GM18519 (cell line): ENCODE results near the gene UGCG.

ENCODE experiments used
- ATAC-seq: cut with Tn5 transposase; IDR thresholded peaks from one replicate; pipeline ENCODE4 v1.9.1; 2021; ENCODE audit warnings: mild to moderate bottlenecking, moderate library complexity; ENCODE audit not compliant: unreplicated experiment, low FRiP score

The UGCG gene

DNA sequence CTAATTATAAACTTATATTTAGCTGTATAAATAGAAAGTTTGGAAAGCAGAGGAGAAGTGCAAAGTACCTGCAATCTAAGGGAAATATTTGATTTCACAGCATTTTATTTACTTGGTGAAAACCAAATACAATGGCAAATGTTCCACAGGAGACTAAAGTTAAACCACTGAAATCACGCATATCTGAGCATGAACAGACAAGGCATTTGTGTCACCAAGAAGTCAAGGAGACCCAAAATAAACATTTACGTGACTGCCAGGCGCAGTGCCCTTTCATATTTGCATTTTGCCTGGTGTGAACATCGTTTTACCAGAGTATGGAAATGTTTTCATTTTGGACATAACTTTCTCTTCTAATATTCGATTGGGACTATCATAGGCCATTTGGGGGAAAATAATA lies 20.6 kb downstream of the UGCG start:
- no peak for ATAC-seq

- ATAC-seq: no peak
Observed at GRCh38 chr9:111917980-111918379, 21.4 kb downstream of the UGCG start.

GRCh38 chr9:111919875-111920274 lies 23.3 kb downstream of the UGCG start:
- ATAC-seq: no peak

- no peak for ATAC-seq
Observed at GRCh38 chr9:111920531-111920930, 23.9 kb downstream of the UGCG start.

DNA sequence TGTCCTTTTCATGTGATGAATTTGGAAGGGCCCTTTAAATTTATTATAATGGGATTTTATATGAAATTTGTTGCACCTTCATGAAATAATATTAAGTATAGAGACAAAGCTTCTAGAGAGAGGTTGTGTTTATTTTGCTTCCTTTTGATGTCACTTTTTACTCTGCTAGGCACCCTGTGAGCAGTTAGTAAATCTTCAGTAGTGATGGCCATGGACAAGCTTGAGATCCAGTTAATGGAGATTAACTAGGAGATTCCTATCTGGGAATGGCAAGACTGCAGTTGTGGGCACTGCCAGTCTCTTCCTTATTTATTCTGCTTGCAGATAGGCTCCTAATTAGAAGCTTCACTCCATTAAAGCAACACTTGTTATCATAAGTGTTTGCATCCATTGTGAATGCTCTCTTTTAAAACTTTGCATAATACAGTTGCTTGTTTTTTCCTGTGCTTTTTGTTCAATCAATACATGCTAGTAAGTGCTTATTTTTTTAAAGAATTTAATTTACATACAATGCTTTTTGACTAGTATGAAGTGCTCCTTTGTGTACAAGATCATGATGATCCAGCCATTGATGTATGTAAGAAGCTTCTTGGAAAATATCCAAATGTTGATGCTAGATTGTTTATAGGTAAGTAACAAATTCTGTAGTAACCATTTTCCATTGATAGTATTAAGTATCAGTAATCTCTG lies 25.9 kb downstream of the UGCG start:
- no peak for ATAC-seq

DNA sequence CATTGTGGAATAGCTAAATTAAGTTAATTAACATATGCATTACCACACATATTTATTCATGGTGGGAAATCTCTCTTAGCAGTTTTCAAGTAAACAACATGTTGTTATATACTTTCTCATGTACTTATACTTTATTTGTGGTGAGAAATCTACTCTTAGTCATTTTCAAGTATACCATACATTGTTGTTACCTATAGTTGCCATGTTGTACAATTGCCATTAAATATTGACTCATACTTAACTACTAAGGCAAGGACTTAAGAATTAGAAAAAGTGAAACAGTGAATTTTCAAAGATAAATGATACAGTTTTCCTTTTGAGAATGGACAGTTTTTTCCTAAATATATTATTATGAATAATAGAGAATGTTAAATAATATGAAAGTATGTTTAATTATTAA lies 27.7 kb downstream of the UGCG start:
- no peak for ATAC-seq

DNA sequence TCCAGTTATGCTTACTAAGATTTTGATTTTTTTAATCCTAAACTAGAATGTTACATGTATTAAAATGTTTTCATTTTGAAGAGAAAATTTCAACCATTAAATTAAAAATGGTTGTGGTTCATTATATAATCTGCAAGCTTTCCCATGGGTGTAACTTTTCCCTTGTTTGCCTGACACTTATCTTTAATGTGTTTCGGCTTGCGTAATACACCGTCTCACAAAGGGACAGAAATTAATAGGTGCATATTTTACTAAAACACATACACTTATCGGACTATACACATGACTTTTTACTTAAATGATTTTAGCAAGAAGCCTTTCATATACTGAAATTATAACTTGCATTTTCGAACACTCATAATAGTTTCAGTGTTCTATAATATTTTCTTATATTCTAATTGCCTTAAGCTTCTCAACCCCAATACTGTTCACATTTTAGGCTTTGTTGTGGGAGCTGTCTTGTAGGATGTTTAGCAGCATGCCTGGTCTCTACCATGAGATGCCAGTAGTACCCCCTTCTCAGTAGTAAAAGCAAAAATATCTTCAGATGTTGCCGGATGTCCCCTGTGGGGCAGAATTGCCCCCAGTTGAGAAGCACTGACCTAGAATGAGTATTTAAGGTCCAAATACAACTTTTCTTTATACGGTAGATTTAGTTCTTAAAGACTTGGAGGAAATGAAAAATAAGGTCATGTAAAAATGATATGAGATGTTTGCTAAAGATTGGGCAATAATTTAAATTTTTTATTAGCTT lies 28.6 kb downstream of the UGCG start:
- ATAC-seq: no peak

DNA sequence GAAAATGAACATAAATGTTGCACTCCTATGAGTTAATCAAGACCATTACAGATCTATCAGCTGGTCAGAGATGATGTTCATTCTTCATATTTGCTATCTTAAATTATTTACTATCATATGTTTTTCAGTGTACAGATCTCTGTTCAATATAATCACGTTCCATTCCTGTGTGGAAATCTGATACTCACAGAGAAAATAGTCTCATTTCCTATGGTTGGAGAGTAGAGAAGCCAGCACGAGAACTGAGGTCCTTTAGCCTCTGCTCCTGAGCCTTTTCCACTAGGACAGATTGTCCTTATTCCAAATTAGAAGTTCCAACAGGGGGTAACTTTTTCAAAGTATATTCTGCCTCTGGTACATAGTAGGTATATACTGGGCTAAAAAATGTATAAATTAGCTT lies 29.2 kb downstream of the UGCG start:
- ATAC-seq: no peak

GRCh38 chr9:111926421-111926875 lies 29.8 kb downstream of the UGCG start:
- peak; percentile 92 for ATAC-seq

GRCh38 chr9:111928359-111928720 lies 31.7 kb downstream of the UGCG start:
- ATAC-seq: no peak

DNA sequence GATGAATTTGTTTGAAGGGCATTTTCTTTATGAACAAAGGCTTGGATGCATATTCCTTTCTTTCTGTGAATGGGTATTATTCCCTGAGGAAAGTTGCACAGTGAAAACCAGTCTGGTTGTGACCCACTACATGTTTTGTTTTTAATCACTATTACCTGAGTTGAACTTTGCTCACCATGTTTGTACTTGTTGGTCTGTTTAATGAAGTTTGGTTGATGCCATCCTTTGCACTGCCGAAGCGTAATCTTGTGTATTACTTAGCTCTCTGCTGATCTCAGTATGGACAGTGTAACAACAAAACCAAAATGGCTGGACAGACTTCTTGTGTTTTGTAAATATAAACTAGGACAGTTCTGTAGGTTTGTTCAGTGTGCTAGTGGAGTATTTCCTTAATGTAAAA lies 38.1 kb downstream of the UGCG start:
- ATAC-seq: no peak

- no peak for ATAC-seq
Observed at GRCh38 chr9:111936391-111936790, 39.8 kb downstream of the UGCG start.

GRCh38 chr9:111937301-111937700 lies 40.7 kb downstream of the UGCG start:
- ATAC-seq: no peak

DNA sequence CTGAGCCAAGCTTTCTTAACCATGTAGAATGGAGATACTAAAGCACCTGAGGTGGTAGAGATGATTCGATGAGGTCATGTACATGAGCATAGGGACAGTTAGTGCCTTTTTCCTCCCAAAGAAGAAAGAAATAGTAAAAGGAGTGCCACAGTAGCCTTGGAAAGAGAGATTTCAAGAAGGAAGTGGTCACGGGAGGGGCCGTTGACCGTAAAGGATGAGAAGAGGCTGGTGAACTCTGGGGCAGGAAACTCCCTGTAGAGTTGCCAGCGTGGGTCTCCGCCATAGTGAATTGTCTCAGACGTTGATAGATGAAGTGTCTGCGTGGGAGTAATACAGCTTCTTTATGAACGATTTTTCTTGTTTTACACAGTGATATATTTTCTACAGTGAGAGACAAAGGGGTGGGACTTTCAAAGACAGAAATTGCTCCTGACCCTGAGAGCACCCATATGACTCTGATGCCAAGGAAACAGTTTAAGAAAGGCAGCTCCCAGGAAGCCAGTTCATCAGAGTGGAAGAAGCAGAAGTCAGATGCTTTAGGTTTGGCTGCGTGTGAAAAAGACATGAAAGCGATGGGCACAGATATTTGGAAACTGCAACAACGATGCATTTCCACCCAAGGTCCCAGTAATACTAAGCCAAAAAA lies 41.3 kb downstream of the UGCG start:
- ATAC-seq: no peak

DNA sequence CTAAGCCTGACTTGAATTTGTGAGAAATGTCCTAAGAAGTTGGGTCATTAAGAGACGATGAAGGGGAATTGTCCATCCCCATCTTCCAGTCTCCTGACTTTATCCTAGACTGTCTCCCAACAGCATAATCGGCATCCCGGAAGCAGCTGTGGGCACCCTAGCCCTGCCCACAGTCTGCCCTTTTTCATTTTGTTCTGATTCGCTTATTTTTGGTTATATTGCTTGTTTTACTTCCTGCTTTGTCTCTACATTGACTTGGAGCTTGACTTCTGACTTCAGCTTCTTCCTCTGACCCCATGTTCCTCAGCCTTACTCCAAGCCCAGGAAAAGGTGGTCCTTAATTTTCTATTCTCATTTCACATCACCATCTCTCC lies 41.8 kb downstream of the UGCG start:
- ATAC-seq: no peak

- no peak for ATAC-seq
Observed at GRCh38 chr9:111939322-111939721, 42.7 kb downstream of the UGCG start.

DNA sequence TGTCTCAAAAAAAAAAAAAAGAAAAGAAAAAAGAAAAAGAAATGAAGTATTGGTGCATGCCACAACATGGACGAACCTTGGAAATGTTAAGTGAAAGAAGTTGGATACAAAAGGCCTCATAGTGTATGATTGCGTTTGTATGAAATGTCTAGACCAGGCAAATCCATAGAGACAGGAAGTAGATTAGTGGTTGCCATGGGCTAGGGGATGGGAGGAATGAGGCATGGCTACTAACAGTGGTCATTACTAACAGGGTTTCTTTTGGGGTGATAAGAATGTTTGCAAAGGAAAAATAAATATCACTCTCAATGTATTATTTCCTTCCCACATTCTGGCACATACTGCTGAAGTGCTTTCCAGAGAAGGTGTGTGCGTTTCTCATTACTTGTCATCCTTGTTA lies 44.1 kb downstream of the UGCG start:
- no peak for ATAC-seq

DNA sequence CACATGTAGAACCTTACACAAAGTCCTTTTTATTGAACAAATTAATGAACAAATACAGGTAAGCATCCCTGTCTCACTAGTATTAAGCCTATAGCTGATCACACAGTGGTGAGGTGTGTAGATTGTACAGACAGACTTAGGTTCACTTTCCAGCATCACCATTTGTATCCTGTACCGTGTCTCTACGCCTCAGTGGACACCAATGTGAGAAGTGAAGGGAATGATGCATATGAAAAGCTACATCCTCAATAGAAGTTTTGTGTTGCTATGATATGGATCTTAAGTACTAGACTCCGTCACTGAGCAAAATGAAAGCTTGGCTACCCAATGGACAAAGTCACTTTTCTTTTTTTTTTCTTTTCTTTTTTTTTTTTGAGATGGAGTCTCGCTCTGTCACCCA lies 46.6 kb downstream of the UGCG start:
- no peak for ATAC-seq

GRCh38 chr9:111943746-111944145 lies 47.1 kb downstream of the UGCG start:
- no peak for ATAC-seq

DNA sequence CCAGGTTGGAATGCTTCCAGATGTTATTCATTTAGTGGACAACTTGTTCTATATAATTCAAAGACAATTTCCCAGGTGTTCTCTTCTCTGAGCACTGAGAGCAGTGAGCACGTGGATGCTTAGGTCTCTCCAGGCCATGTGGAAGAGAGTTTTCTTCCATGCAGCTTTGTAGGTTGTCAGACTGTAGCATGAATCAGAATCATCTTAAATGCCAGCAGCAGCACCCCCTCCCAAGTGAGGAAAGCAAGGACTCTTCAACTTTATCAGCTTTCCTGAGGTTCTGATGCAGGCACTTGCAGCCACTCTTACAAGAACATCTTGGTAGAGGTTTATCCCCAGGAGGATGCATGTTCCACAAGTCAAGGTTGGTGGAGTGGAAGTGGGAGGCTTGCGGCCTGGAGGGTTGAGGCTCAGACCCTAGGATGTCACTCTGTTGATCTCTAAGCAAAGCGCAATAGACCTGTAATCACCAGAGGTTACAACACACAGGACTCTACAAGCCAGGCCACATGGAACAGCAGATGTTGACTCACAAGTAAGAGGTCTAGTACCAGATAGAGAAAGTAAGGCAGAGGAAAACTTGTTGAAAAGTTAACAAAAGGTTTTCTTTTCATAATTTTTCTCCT lies 47.7 kb downstream of the UGCG start:
- no peak for ATAC-seq

GRCh38 chr9:111945216-111945615 lies 48.6 kb downstream of the UGCG start:
- ATAC-seq: peak; percentile 53
